ENCODE measurements around the gene SPATA20.

DNA sequence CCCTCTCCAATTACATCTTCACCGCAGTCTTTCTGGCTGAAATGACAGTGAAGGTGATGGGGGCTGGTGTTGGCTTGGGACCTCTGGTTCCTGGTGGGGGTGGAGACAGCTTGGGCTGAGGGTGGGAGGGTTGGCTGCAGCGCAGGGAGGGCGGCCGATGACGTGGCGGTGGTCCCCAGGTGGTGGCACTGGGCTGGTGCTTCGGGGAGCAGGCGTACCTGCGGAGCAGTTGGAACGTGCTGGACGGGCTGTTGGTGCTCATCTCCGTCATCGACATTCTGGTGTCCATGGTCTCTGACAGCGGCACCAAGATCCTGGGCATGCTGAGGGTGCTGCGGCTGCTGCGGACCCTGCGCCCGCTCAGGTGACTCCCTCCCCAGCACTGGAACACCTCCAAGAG is 55.9 kb downstream of the SPATA20 start:
- TF ChIP-seq CTCF (IDR thresholded peaks at IDR 0.05; ENCODE audit: control extremely low read depth in 1 of 3, insufficient read depth in 1 of 3, low read depth in 1 of 3, low read length in 3 of 3) = no peak
- TF ChIP-seq SIN3A (conservative IDR thresholded peaks at IDR 0.05 in 1 of 2, IDR thresholded peaks at IDR 0.05 in 1 of 2; ENCODE audit: low read depth in 1 of 2, low read length in 2 of 2) = no peak
- TF ChIP-seq CEBPB (IDR thresholded peaks at IDR 0.05; ENCODE audit: low read depth, low read length) = no peak
- no peak for TF ChIP-seq PHF8 (conservative IDR thresholded peaks at IDR 0.05; ENCODE audit: low read depth, low read length)
- no peak for TF ChIP-seq MAFK (IDR thresholded peaks at IDR 0.05; ENCODE audit: low read depth, low read length)
